Measurements from ENCODE around the gene SEC63. TPM values are rescaled to one million over a fixed set of nuclear protein-coding genes. Genes with fewer than 3 reads are reported as not detected.
"Not testable (repeated sequence)": the region's sequence is repeated elsewhere in the genome, so short reads cannot be mapped to it uniquely, and the experiment has no call there.

SEC63 gene
- total RNA-seq, 1 experiment from 2014 or later: 101 TPM

DNA sequence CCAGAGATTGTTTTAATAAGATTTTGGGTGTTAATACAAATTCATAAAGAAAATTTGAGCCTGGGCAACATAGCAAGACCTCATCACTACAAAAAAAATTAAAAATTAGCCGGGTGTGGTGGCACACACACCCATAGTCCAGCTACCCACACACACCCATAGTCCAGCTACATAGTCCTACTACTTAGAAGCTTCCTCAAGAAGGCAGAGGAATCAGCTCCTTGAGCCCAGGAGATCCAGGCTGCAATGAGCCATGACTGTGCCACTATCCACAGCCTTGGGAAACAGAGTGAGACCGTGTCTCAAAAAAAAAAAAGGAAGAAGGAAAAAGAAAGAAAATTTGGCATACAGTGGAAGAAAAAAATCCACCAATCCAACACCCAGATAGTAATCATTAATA, 16.8 kb downstream of the SEC63 start:
- POLR2A ChIA-PET (ENCODE audit: unreplicated experiment): interaction anchor here (0.7 kb wide), 1 partner anchor 9 kb away, joined by 6 read pairs; no protein-coding TSS in a partner anchor
- H3K4me2 ChIP-seq: no peak overlapping the region
- no peak overlapping the region for H3K4me3 ChIP-seq
- no peaks in the 10 kb centered on the region for H3K9me3 ChIP-seq (ENCODE audit: insufficient read depth, low read depth)
- CTCF ChIA-PET: no interaction called here
- H3F3A ChIP-seq (ENCODE audit: insufficient read depth, low read depth): peaks cover 7% of the 10 kb centered on the region
- H3K36me3 ChIP-seq (ENCODE audit: low read depth): 0 out of 2 replicates have a peak, but pooled peaks cover 4% of the 10 kb centered on the region
- H3K9me2 ChIP-seq (ENCODE audit: insufficient read depth): no peaks in the 10 kb centered on the region
- H3K27me3 ChIP-seq (ENCODE audit: insufficient read depth, low read depth): no peaks in the 10 kb centered on the region
- TF ChIP-seq EZH2 (IDR thresholded peaks at IDR 0.05; ENCODE audit: low read depth) (no peak), CTCF (conservative IDR thresholded peaks at IDR 0.05) (no peak)
- no TSS peak for BruUV-seq (replicated peaks)
- H2AFZ ChIP-seq: no peak overlapping the region
- H4K20me1 ChIP-seq (ENCODE audit: insufficient read depth): peaks cover 90% of the 10 kb centered on the region
- H3K27ac ChIP-seq: no peak overlapping the region
- H3K4me1 ChIP-seq (replicated peaks; ENCODE audit: insufficient read depth): no peaks in the 10 kb centered on the region
- H3K79me2 ChIP-seq (ENCODE audit: low read depth): peaks cover 92% of the 10 kb centered on the region
- DNase-seq: no peak
- intact Hi-C loops (cut with micrococcal nuclease; ENCODE audit: unreplicated experiment): no loop called here

DNA sequence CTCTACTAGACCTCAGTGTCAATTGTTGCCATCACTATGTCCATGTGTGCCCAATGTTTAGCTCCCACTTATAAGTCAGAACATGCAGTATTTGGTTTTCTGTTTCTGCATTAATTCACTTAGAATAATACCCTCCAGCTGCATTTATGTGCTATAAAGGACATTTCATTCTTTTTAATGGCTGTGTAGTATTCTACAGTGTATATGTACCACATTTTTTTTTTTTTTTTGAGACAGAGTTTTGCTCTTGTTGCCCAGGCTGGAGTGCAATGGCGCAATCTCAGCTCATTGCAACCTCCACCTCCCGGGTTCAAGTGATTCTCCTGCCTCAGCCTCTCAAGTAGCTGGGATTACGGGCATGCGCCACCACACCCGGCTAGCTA, 21.1 kb downstream of the SEC63 start:
- CTCF ChIA-PET; H2AFZ ChIP-seq; H3K9me2 ChIP-seq (ENCODE audit: insufficient read depth); H3K36me3 ChIP-seq (ENCODE audit: low read depth); DNase-seq; H3K4me1 ChIP-seq (replicated peaks; ENCODE audit: insufficient read depth); BruUV-seq (replicated peaks); H3K9me3 ChIP-seq (ENCODE audit: insufficient read depth, low read depth); intact Hi-C loops (cut with micrococcal nuclease; ENCODE audit: unreplicated experiment); H3K27ac ChIP-seq; POLR2A ChIA-PET (ENCODE audit: unreplicated experiment); H3K27me3 ChIP-seq (ENCODE audit: insufficient read depth, low read depth); H3K4me3 ChIP-seq; H3K4me2 ChIP-seq: not testable (repeated sequence)
- peaks cover 76% of the 10 kb centered on the region for H3K79me2 ChIP-seq (ENCODE audit: low read depth)
- peaks cover 70% of the 10 kb centered on the region for H4K20me1 ChIP-seq (ENCODE audit: insufficient read depth)
- H3F3A ChIP-seq (ENCODE audit: insufficient read depth, low read depth): peaks cover 11% of the 10 kb centered on the region

DNA sequence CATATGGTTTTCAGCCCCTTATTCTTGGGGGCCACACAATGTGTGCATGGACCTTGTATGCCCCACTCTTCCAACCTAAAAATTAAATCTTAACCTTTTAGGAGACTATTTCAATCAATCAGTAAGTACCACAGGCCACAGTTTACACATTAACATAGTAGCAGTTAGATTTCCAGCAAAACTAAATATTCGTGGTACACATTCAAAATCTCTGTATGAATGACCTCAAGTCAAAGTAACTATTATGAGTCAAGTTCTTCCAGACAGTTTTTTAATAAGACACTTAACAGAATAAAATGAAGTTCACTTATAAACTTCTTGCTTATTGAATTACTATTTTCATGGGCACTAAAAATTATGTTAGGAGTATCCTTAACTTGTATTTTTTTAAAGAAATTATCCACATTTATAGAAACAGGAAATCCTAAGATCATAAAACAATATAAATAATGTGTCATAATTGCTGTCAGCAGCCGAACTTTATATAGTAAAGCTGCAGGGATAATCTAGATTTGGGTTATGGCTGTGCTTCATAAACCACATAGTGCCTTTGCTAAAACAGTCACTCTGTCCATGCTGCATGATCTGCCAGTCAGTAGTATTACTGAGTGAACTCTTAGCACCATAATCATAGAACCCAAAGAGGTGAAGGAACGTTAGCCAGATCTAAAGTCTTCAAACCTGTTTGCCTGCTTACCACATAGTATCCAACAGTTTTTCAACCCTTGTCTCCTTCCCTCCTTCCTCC, 21.7 kb downstream of the SEC63 start:
- CTCF ChIA-PET: no interaction called here
- POLR2A ChIA-PET (ENCODE audit: unreplicated experiment): no interaction called here
- Histone ChIP-seq H3K27ac (no peak overlapping the region), H3K9me3 (ENCODE audit: insufficient read depth, low read depth) (no peaks in the 10 kb centered on the region), H3F3A (ENCODE audit: insufficient read depth, low read depth) (peaks cover 13% of the 10 kb centered on the region), H3K36me3 (ENCODE audit: low read depth) (no peaks in the 10 kb centered on the region), H3K4me1 (replicated peaks; ENCODE audit: insufficient read depth) (no peaks in the 10 kb centered on the region), H3K4me3 (no peak overlapping the region), H2AFZ (no peak overlapping the region), H3K4me2 (no peak overlapping the region), H3K9me2 (ENCODE audit: insufficient read depth) (no peaks in the 10 kb centered on the region), H3K79me2 (ENCODE audit: low read depth) (peaks cover 76% of the 10 kb centered on the region), H4K20me1 (ENCODE audit: insufficient read depth) (peaks cover 67% of the 10 kb centered on the region), H3K27me3 (ENCODE audit: insufficient read depth, low read depth) (no peaks in the 10 kb centered on the region)
- intact Hi-C loops (cut with micrococcal nuclease; ENCODE audit: unreplicated experiment): no loop called here
- no peak for DNase-seq
- TF ChIP-seq CTCF (conservative IDR thresholded peaks at IDR 0.05) (no peak), EZH2 (IDR thresholded peaks at IDR 0.05; ENCODE audit: low read depth) (no peak)
- BruUV-seq (replicated peaks): no TSS peak

DNA sequence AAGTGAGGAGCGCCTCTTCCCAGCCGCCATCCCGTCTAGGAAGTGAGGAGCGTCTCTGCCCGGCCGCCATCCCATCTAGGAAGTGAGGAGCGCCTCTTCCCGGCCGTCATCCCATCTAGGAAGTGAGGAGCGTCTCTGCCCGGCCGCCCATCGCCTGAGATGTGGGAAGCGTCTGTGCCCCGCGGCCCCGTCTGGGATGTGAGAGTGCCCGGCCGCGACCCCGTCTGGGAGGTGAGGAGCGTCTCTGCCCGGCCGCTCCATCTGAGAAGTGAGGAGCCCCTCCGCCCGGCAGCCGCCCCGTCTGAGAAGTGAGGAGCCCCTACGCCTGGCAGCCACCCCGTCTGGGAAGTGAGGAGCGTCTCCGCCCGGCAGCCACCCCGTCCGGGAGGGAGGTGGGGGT, 23.8 kb downstream of the SEC63 start:
- H3K27me3 ChIP-seq (ENCODE audit: insufficient read depth, low read depth); BruUV-seq (replicated peaks): not testable (repeated sequence)

More for the DNA sequence above, 23.8 kb downstream of the SEC63 start:
- H3K4me1 ChIP-seq (replicated peaks; ENCODE audit: insufficient read depth); H3K4me3 ChIP-seq; intact Hi-C loops (cut with micrococcal nuclease; ENCODE audit: unreplicated experiment); DNase-seq; H3K9me2 ChIP-seq (ENCODE audit: insufficient read depth); H3K36me3 ChIP-seq (ENCODE audit: low read depth); H3K9me3 ChIP-seq (ENCODE audit: insufficient read depth, low read depth); CTCF ChIA-PET; POLR2A ChIA-PET (ENCODE audit: unreplicated experiment); H3K4me2 ChIP-seq; H2AFZ ChIP-seq; H3K27ac ChIP-seq: not testable (repeated sequence)
- Histone ChIP-seq H3F3A (ENCODE audit: insufficient read depth, low read depth) (peaks cover 13% of the 10 kb centered on the region), H3K79me2 (ENCODE audit: low read depth) (peaks cover 77% of the 10 kb centered on the region), H4K20me1 (ENCODE audit: insufficient read depth) (peaks cover 65% of the 10 kb centered on the region)

All from PC-9 (cell line).